IMR-90 (cell line): ENCODE measurements around the gene GRID1. TPM values are rescaled to one million over a fixed set of nuclear protein-coding genes. Genes with fewer than 3 reads are reported as not detected.

ENCODE experiments used
- ATAC-seq: fragments of 200-7000 bp; cut with Tn5 transposase; 2 replicates; pipeline ENCODE4 v1.9.1; 2020; ENCODE audit warnings: low read depth, mild to moderate bottlenecking, moderate library complexity
- BruUV-seq: library from RNA; stranded (reverse); fragments of 400-500 nt; replicated peaks from 2 replicates; lab custom pipeline; 2021; lab: Mats Ljungman, UMichigan
- CTCF ChIA-PET: fragments of 300-600 bp; formaldehyde crosslinking; extraction: SDS; loops from one replicate; lab custom pipeline; 2021; ENCODE audit warnings: antibody characterized with exemption; lab: Yijun Ruan, JAX
- POLR2A ChIA-PET: fragments of 300-600 bp; sonication (Branson Sonifier 250); formaldehyde crosslinking; loops from one replicate; lab custom pipeline; 2022; ENCODE audit warnings: antibody characterized with exemption; ENCODE audit not compliant: unreplicated experiment; lab: Charles Lee
- DNase-seq: peaks from one replicate; pipeline ENCODE4 v3.0.0; 2013
- H2AFZ ChIP-seq: replicated peaks from 2 replicates; pipeline ENCODE3; 2013; ENCODE audit warnings: low read length, mild to moderate bottlenecking; ENCODE audit not compliant: poor library complexity
- H2AK5ac ChIP-seq: 2 replicates; pipeline ENCODE4 v1.6.1; 2013; ENCODE audit warnings: low read depth, low read length, inconsistent platforms
- H2AK9ac ChIP-seq: replicated peaks from 2 replicates; pipeline ENCODE3; 2013; ENCODE audit warnings: mild to moderate bottlenecking, low read depth, low read length, moderate library complexity; ENCODE audit not compliant: poor library complexity
- H2BK120ac ChIP-seq: 2 replicates; pipeline ENCODE4 v1.6.1; 2013; ENCODE audit warnings: low read depth, low read length, inconsistent platforms
- H2BK15ac ChIP-seq: 3 replicates; pipeline ENCODE4 v1.6.1; 2013; ENCODE audit warnings: low read depth, low read length, inconsistent platforms
- H2BK20ac ChIP-seq: 2 replicates; pipeline ENCODE4 v1.6.1; 2013; ENCODE audit warnings: low read depth, mild to moderate bottlenecking, inconsistent platforms, low read length, moderate library complexity
- H2BK5ac ChIP-seq: 2 replicates; pipeline ENCODE4 v1.6.1; 2013; ENCODE audit warnings: mild to moderate bottlenecking, low read depth, low read length, inconsistent platforms; ENCODE audit not compliant: poor library complexity, severe bottlenecking
- H3K14ac ChIP-seq: replicated peaks from 2 replicates; pipeline ENCODE4 v1.6.1; 2013; ENCODE audit warnings: low read depth, low read length, inconsistent platforms
- H3K18ac ChIP-seq: 2 replicates; pipeline ENCODE4 v1.6.1; 2013; ENCODE audit warnings: low read depth, low read length, control low read depth
- H3K23ac ChIP-seq: 2 replicates; pipeline ENCODE4 v1.6.1; 2013; ENCODE audit warnings: low read depth, low read length, inconsistent platforms
- H3K27ac ChIP-seq: 2 replicates; pipeline ENCODE4 v1.5.1; 2013; ENCODE audit warnings: mild to moderate bottlenecking, control low read depth, low read length; ENCODE audit not compliant: insufficient read depth
- H3K27me3 ChIP-seq: 2 replicates; pipeline ENCODE4 v1.6.1; 2013; ENCODE audit warnings: low read length; ENCODE audit not compliant: control insufficient read depth, insufficient read depth
- H3K36me3 ChIP-seq: 2 replicates; pipeline ENCODE4 v1.6.1; 2013; ENCODE audit warnings: low read length, mixed read lengths; ENCODE audit not compliant: control insufficient read depth, insufficient read depth
- H3K4ac ChIP-seq: 2 replicates; pipeline ENCODE4 v1.6.1; 2013; ENCODE audit warnings: low read depth, low read length, inconsistent platforms
- H3K4me1 ChIP-seq: 2 replicates; pipeline ENCODE4 v1.6.1; 2013; ENCODE audit warnings: low read length, mixed read lengths; ENCODE audit not compliant: control insufficient read depth, insufficient read depth
- H3K4me2 ChIP-seq: 2 replicates; pipeline ENCODE4 v1.6.1; 2013; ENCODE audit warnings: low read depth, mild to moderate bottlenecking, control low read depth, low read length, moderate library complexity
- H3K4me3 ChIP-seq: 2 replicates; pipeline ENCODE4 v1.5.1; 2013; ENCODE audit warnings: low read depth, mild to moderate bottlenecking, control low read depth, low read length, moderate library complexity; ENCODE audit not compliant: insufficient read depth
- H3K56ac ChIP-seq: 2 replicates; pipeline ENCODE4 v1.6.1; 2013; ENCODE audit warnings: low read length, inconsistent platforms; ENCODE audit not compliant: insufficient read depth; ENCODE audit errors: extremely low read depth
- H3K79me1 ChIP-seq, 2 experiments: 2 replicates each; pipeline ENCODE4 v1.6.1; 2013; ENCODE audit warnings: low read length in 2 of 2, inconsistent platforms in 1 of 2, low read depth in 1 of 2
- H3K9ac ChIP-seq: 2 replicates; pipeline ENCODE4 v1.6.1; 2013; ENCODE audit warnings: low read depth, low read length, control low read depth
- H3K9me1 ChIP-seq: 2 replicates; pipeline ENCODE4 v1.6.1; 2013; ENCODE audit warnings: low read length, inconsistent platforms; ENCODE audit not compliant: insufficient read depth
- H3K9me3 ChIP-seq: 2 replicates; pipeline ENCODE4 v1.6.1; 2013; ENCODE audit warnings: low read length; ENCODE audit not compliant: control insufficient read depth, insufficient read depth
- H4K20me1 ChIP-seq: 2 replicates; pipeline ENCODE4 v1.6.1; 2013; ENCODE audit warnings: low read length, inconsistent platforms; ENCODE audit not compliant: insufficient read depth
- H4K5ac ChIP-seq: 2 replicates; pipeline ENCODE4 v1.6.1; 2013; ENCODE audit warnings: mild to moderate bottlenecking, low read depth, low read length, control low read depth
- H4K8ac ChIP-seq, 2 experiments: 2 replicates each; pipeline ENCODE4 v1.6.1; 2013; ENCODE audit warnings: low read depth in 2 of 2, low read length in 2 of 2, control low read depth in 1 of 2, inconsistent platforms in 1 of 2
- H4K91ac ChIP-seq: 2 replicates; pipeline ENCODE4 v1.6.1; 2013; ENCODE audit warnings: low read depth, low read length, inconsistent platforms; ENCODE audit not compliant: insufficient read depth
- CHD1 ChIP-seq: IDR thresholded peaks from 2 replicates; pipeline ENCODE4 v1.6.1; 2012; ENCODE audit warnings: low read depth, low read length, improper control_type of control experiment
- FOS ChIP-seq: fragments of 150-350 bp; IDR thresholded peaks from 2 replicates; pipeline ENCODE4 v1.6.1; 2016; ENCODE audit warnings: low read depth, low read length
- POLR2A ChIP-seq: IDR thresholded peaks from 2 replicates; pipeline ENCODE4 v1.6.1; 2012; ENCODE audit warnings: mild to moderate bottlenecking, low read depth, low read length
- RAD21 ChIP-seq: IDR thresholded peaks from 2 replicates; pipeline ENCODE4 v1.6.1; 2012; ENCODE audit warnings: low read length, improper control_type of control experiment
- RCOR1 ChIP-seq: IDR thresholded peaks from 2 replicates; pipeline ENCODE4 v1.6.1; 2012; ENCODE audit warnings: mild to moderate bottlenecking, low read length, improper control_type of control experiment; ENCODE audit not compliant: insufficient replicate concordance
- RFX5 ChIP-seq: IDR thresholded peaks from 2 replicates; pipeline ENCODE4 v1.8.0; 2012; ENCODE audit warnings: low read depth, mild to moderate bottlenecking, low read length, moderate library complexity
- SMC3 ChIP-seq: fragments of 150-350 bp; IDR thresholded peaks from 2 replicates; pipeline ENCODE4 v1.6.1; 2016; ENCODE audit warnings: low read depth, mild to moderate bottlenecking, antibody characterized with exemption, low read length, moderate library complexity
- WGBS, 2 experiments: methylation state at CpG; one replicate each; pipeline versions ENCODE4 v1.1.5 to v1.1.7; 2013; ENCODE audit warnings: missing lambda C conversion rate in 2 of 2; ENCODE audit not compliant: insufficient read length in 1 of 2; ENCODE audit errors: extremely low coverage in 2 of 2; 5-methylcytosine and 5-hydroxymethylcytosine counted together
- dilution Hi-C: fragments of 300-500 bp; cut with HindIII; formaldehyde crosslinking; loops from one replicate; pipeline ENCODE4 v1.14.3; 2018; ENCODE audit warnings: low sequenced_read_pairs; ENCODE audit not compliant: unreplicated experiment
- in situ Hi-C: fragments of 300-500 bp; cut with MboI; formaldehyde crosslinking; loops from 3 replicates; pipeline ENCODE4 v1.14.3; 2019; ENCODE audit warnings: low sequenced_read_pairs, inconsistent platforms, mixed read lengths
- intact Hi-C: fragments of 100-400 bp; cut with micrococcal nuclease; formaldehyde crosslinking; loops from 2 replicates; pipeline ENCODE4 v1.10.0; 2022
- polyA plus RNA-seq, 3 experiments: library from polyadenylated mRNA; depleted of rRNA; stranded (reverse); fragments of >200 nt; gene quantifications; 2 replicates each; pipeline ENCODE4 v1.2.3, GENCODE V29; 2012; ENCODE audit warnings: low replicate concordance in 1 of 3
- total RNA-seq: library from RNA; depleted of rRNA; stranded (reverse); fragments of >200 nt; gene quantifications from 2 replicates; pipeline ENCODE4 v1.2.3, GENCODE V29; 2012
- TF ChIP-seq, protein P1 (sequence below): fragments of 150-350 bp; IDR thresholded peaks from 2 replicates; pipeline ENCODE4 v1.6.1; 2016; ENCODE audit warnings: low read depth, mild to moderate bottlenecking, low read length, moderate library complexity, borderline replicate concordance
- TF ChIP-seq, protein P2 (sequence below): fragments of 150-350 bp; IDR thresholded peaks from 2 replicates; pipeline ENCODE4 v1.6.1; 2017; ENCODE audit warnings: mild to moderate bottlenecking, antibody characterized with exemption, low read length, low read depth

The GRID1 gene
- total and polyA plus RNA-seq, 2 of the 4 experiments (the other 2 are of a cell fraction) = not detected

DNA sequence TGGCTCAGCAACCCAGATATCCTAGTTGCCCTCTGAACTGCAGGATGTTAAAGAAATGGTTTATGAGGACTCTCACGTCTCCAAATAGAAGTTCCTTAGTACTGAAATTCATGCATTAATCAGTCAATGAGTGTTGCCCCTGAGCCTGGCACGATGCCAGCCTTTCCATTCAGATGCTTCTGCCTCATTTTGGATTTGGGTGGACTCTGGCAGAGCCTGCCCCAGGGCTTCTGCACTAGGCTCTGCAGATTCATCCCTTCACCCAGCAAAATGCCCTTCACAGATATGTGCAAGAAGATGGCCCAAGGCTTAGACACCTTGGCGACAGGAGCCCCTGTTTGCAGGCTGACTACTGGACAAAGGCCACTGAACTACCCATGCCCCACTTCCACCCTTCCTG, 747.8 kb downstream of the GRID1 start:
- H3K27ac ChIP-seq = no peak overlapping the region
- no peak overlapping the region for H3K4ac ChIP-seq
- H3K9me1 ChIP-seq = no peaks in the 10 kb centered on the region
- no peak overlapping the region for H4K5ac ChIP-seq
- no peak overlapping the region for H2BK120ac ChIP-seq
- no peak overlapping the region for H3K9ac ChIP-seq
- no peak overlapping the region for H3K23ac ChIP-seq
- no peak overlapping the region for H3K18ac ChIP-seq
- in situ Hi-C loops (no loop called here), intact Hi-C loops (no loop called here), dilution Hi-C loops (no loop called here)
- no peaks in the 10 kb centered on the region for H3K79me1 ChIP-seq
- H2AK9ac ChIP-seq = no peak overlapping the region
- no peak overlapping the region for H2BK20ac ChIP-seq
- ATAC-seq (no peak), DNase-seq (no peak)
- H3K14ac ChIP-seq = no peak overlapping the region
- H3K27me3 ChIP-seq = no peaks in the 10 kb centered on the region
- no peak overlapping the region for H3K4me2 ChIP-seq
- no TSS peak for BruUV-seq
- no peak overlapping the region for H2BK15ac ChIP-seq
- TF ChIP-seq, protein P1, sequence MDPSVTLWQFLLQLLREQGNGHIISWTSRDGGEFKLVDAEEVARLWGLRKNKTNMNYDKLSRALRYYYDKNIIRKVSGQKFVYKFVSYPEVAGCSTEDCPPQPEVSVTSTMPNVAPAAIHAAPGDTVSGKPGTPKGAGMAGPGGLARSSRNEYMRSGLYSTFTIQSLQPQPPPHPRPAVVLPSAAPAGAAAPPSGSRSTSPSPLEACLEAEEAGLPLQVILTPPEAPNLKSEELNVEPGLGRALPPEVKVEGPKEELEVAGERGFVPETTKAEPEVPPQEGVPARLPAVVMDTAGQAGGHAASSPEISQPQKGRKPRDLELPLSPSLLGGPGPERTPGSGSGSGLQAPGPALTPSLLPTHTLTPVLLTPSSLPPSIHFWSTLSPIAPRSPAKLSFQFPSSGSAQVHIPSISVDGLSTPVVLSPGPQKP = no peak
- TF ChIP-seq SMC3 (no peak), RCOR1 (no peak), FOS (no peak), RFX5 (no peak), POLR2A (no peak), CHD1 (no peak), RAD21 (no peak)
- TF ChIP-seq, protein P2, sequence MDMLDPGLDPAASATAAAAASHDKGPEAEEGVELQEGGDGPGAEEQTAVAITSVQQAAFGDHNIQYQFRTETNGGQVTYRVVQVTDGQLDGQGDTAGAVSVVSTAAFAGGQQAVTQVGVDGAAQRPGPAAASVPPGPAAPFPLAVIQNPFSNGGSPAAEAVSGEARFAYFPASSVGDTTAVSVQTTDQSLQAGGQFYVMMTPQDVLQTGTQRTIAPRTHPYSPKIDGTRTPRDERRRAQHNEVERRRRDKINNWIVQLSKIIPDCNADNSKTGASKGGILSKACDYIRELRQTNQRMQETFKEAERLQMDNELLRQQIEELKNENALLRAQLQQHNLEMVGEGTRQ = no peak
- no peaks in the 10 kb centered on the region for H4K20me1 ChIP-seq
- H3K36me3 ChIP-seq = no peaks in the 10 kb centered on the region
- H3K9me3 ChIP-seq = peaks cover 27% of the 10 kb centered on the region
- H3K4me3 ChIP-seq = no peak overlapping the region
- no peaks in the 10 kb centered on the region for H3K4me1 ChIP-seq
- H2AFZ ChIP-seq = no peak overlapping the region
- POLR2A ChIA-PET = no interaction called here
- H2AK5ac ChIP-seq = no peak overlapping the region
- H3K56ac ChIP-seq = no peak overlapping the region
- H2BK5ac ChIP-seq = no peak overlapping the region
- WGBS, 2 experiments = 50% methylated on average over 1 of the region's 3 CpGs; no CpG with 5 or more reads in 1 of the 2 experiments
- CTCF ChIA-PET = no interaction called here
- no peak overlapping the region for H4K91ac ChIP-seq
- H4K8ac ChIP-seq = no peak overlapping the region
